Skeletal muscle tissue (tissue), 4 donors: ENCODE data around the gene CSNK2B. TPM values are rescaled to one million over a fixed set of nuclear protein-coding genes. Genes with fewer than 3 reads are reported as not detected.

Source experiments
- H3K27ac ChIP-seq: one replicate; pipeline ENCODE4 v1.7.0; 2013; ENCODE audit warnings: mild to moderate bottlenecking, low read depth, low read length, inconsistent platforms
- H3K27me3 ChIP-seq, 3 donors: one replicate each; pipeline ENCODE4 v1.7.0; 2013; ENCODE audit warnings: low read length in 3 of 3; ENCODE audit not compliant: control insufficient read depth in 3 of 3, insufficient read depth in 3 of 3
- H3K36me3 ChIP-seq, 3 donors: one replicate each; pipeline ENCODE4 v1.7.0; 2013; ENCODE audit warnings: low read length in 3 of 3; ENCODE audit not compliant: control insufficient read depth in 3 of 3, insufficient read depth in 3 of 3
- H3K4me1 ChIP-seq, 3 donors: one replicate each; pipeline ENCODE4 v1.7.0; 2013; ENCODE audit warnings: low read length in 3 of 3, mild to moderate bottlenecking in 3 of 3; ENCODE audit not compliant: control insufficient read depth in 3 of 3, insufficient read depth in 3 of 3
- H3K4me3 ChIP-seq, 3 donors: one replicate each; pipeline ENCODE4 v1.7.0; 2013; ENCODE audit warnings: low read length in 3 of 3
- H3K9ac ChIP-seq, 3 donors: one replicate each; pipeline ENCODE4 v1.7.0; 2013; ENCODE audit warnings: low read length in 3 of 3, mild to moderate bottlenecking in 3 of 3, moderate library complexity in 2 of 3, low read depth in 1 of 3
- H3K9me3 ChIP-seq, 3 donors: one replicate each; pipeline ENCODE4 v1.7.0; 2013; ENCODE audit warnings: low read length in 3 of 3; ENCODE audit not compliant: control insufficient read depth in 3 of 3
- total RNA-seq: library from RNA; depleted of rRNA; stranded (reverse); fragments of >200 nt; gene quantifications from one replicate; pipeline ENCODE4 v1.2.3, GENCODE V29; 2014
- donor health status: Osteomylitis.

The CSNK2B gene
- total RNA-seq, 1 donor from 2014 or later = 68.4 TPM

DNA sequence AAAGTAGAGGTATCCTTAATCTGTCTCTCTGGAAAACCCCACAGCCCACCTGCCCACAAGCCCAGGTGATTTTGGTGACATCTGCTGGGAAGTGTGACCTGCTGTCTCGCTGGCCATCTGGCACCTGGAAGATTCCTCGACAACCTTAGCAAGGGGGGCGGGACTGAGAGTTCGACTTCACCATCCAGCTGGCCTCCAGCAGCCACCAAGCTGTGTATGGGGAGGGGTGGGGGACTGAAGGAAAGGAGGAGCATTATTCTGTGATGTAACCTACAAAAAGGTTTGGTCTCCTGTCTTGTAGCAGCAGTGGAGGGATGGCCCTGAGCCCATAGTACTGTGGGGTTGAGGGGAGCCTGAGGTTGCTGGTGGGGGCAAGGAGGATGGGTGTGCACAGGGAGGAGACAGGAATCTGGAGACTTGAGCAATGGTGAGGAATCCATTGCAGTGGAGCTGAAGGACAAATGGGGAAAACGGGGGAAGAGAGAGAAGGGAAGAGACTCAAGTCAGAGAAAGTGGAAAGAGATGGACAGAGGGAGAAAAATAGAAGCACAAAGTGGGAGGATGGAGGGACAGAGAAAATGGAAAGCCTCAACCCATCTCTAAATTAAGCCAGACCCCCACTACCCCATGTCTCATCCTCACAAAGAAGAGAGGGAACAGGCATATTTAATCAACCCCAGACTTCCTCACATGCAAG is 44.8 kb downstream of the CSNK2B start:
- Histone ChIP-seq H3K9ac (no peak overlapping the region), H3K9me3 (no peaks in the 10 kb centered on the region), H3K27me3 (peaks cover 0 to 5% (median 0%) of the 10 kb centered on the region in 3 donors), H3K4me3 (no peak overlapping the region), H3K36me3 (no peaks in the 10 kb centered on the region), H3K27ac (no peak overlapping the region), H3K4me1 (peaks cover 0 to 5% (median 0%) of the 10 kb centered on the region in 3 donors)

DNA sequence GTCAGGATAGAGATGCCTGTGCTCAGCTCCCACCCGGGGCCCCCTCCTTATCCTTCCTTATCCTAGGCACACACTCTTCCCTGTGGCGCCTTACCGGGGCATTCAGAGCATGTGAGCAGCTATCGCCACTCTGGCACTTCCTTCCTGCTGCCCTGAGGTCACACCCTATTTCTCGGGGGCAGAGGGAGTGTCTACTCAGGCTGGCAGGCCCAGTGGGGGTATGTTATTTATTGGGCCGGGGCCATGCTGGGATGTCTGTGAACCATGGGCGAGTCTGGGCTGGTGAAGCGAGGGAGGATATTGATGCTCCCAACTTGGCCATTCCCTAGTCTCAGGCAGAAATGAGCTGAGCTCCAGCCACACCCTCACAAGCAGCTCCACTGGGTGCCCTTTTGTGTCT is 45.4 kb downstream of the CSNK2B start:
- H3K27ac ChIP-seq = no peak overlapping the region
- no peaks in the 10 kb centered on the region for H3K9me3 ChIP-seq
- H3K9ac ChIP-seq = no peak overlapping the region
- no peak overlapping the region for H3K4me3 ChIP-seq
- peaks cover 0 to 5% (median 0%) of the 10 kb centered on the region in 3 donors for H3K4me1 ChIP-seq
- no peaks in the 10 kb centered on the region for H3K36me3 ChIP-seq
- peaks cover 0 to 5% (median 0%) of the 10 kb centered on the region in 3 donors for H3K27me3 ChIP-seq

DNA sequence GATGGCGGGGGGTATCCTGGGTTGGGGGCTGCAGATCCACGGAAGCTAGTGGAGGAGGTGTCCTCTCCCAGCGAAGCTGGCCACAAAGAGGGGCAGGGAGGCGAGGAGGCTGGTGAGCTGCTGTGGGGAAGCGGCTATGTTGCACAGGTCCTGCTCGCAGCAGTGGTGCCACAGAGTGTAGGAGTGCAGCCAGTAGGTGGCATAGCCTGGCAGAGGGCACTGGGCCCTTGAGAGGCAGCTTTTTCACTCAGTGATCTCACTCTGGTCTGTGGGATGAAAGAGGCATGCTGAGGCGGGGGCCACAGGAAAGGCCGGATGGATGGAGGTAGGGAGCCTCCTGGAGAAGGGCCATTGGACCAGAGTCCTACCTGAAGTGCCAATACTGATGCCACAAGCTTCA is 46.4 kb downstream of the CSNK2B start:
- Histone ChIP-seq H3K36me3 (no peaks in the 10 kb centered on the region), H3K9ac (no peak overlapping the region), H3K4me3 (no peak overlapping the region), H3K4me1 (peaks cover 0 to 5% (median 0%) of the 10 kb centered on the region in 3 donors), H3K27me3 (peaks cover 0 to 5% (median 0%) of the 10 kb centered on the region in 3 donors), H3K9me3 (no peaks in the 10 kb centered on the region), H3K27ac (no peak overlapping the region)

DNA sequence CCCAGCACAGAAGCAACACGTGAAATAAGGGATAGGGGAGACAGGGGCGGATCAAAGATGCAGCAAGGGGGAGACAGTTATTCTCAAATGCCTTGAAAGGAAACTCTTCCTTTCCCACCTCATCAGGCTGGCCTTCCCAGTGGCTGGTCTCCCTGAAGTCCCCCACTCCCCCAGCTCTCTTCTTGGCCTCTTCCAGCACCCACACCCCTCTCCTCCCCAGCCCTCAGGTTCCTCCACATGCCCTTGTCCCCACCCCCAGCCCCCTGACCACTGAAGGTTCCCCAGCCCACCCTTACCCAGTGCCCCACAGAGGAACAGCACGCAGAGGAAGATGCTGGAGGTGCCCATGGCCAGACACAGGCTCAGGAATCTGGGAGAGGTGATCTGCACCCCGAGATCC is 47.6 kb downstream of the CSNK2B start:
- Histone ChIP-seq H3K4me1 (peaks cover 0 to 5% (median 0%) of the 10 kb centered on the region in 3 donors), H3K9ac (no peak overlapping the region), H3K9me3 (no peaks in the 10 kb centered on the region), H3K27me3 (peaks cover 0 to 5% (median 0%) of the 10 kb centered on the region in 3 donors), H3K27ac (no peak overlapping the region), H3K4me3 (no peak overlapping the region), H3K36me3 (no peaks in the 10 kb centered on the region)

DNA sequence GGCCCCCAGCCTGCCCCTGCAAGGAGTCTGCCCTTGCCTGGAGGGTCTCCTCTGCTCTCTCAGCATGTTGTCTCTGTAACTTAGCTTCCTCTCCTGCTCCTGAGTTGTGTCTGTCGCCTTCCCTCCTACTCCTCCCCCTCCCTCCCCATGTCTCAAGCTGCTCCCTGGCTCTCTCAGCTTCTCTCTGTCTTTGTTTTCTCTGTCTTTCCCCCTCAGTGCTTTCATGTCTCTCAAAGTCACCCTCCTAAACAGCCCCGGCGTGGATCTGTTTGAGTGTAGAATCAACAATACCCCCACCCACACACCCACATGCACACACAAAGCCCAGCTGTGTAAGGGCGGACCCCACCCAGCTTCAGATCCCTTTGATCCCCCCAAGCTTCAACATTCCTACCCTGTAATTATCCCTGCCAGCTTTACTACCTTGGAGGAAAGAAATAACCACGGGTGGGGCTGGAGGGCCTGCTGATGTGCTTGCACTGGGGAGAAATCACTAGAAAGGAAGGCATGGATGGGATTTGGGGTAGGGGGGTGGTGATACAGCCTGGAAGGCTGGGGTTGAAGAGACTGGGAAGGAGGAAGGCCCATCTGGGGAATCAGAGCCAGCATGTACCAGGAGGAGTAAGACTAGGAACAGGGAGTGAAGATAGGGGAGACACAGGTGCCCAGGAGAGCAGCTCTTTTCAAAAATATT is 48.3 kb downstream of the CSNK2B start:
- Histone ChIP-seq H3K9me3 (no peaks in the 10 kb centered on the region), H3K9ac (no peak overlapping the region), H3K27me3 (peaks cover 0 to 5% (median 0%) of the 10 kb centered on the region in 3 donors), H3K4me1 (peaks cover 0 to 5% (median 0%) of the 10 kb centered on the region in 3 donors), H3K27ac (no peak overlapping the region), H3K4me3 (no peak overlapping the region), H3K36me3 (no peaks in the 10 kb centered on the region)

DNA sequence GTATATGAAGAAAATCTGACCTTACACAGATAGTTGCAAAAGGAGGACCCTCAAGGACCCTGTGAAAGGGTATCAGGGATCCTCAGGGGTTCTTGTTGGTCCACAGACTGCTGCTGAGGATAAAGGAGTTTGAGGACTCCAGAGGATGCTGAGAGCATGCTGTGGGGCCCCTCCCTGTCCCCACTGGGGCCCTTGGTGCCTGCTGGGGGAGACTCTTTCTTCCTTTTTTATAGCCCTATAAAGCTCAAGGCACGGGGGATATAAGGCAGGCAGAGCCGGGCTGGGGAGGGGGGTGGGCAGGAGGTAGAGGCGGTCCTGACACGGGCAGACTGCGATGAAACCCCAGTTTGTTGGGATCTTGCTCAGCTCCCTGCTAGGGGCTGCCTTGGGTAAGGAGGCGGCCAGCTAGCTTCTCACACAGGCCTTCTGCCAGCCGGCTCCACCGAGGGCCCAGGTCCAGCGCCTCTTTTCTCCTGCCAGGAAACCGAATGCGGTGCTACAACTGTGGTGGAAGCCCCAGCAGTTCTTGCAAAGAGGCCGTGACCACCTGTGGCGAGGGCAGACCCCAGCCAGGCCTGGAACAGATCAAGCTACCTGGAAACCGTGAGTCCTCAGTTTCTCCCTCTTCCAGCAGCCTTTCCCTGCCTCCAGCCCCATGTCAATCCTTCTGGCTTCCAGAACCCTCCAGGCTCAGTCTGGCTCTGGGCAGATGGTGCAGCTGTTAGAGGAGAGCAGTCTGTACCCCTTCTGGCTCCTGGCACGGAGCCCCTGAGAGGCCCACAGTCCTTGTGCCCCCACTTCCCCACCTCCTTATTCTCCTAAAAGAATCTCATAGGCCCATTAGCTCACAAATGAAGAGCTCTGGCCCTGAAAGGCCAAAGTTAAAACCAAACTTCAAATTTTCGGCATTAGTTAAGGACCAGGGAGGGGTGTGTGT is 49.4 kb downstream of the CSNK2B start, which contains the start of gene LY6G6D:
LY6G6D (plus strand) TSS at position 327 of the 937 bp plus-strand sequence; CDS start at position 335, 8 bp downstream.
- Histone ChIP-seq H3K27ac (no peak within 1 kb of the TSS), H3K9me3 (no peaks in the 10 kb centered on the region), H3K36me3 (no peaks in the 10 kb centered on the region), H3K4me3 (no peak within 1 kb of the TSS), H3K27me3 (peaks cover 0 to 5% (median 0%) of the 10 kb centered on the region in 3 donors), H3K4me1 (peaks cover 0 to 5% (median 0%) of the 10 kb centered on the region in 3 donors), H3K9ac (no peak within 1 kb of the TSS)

DNA sequence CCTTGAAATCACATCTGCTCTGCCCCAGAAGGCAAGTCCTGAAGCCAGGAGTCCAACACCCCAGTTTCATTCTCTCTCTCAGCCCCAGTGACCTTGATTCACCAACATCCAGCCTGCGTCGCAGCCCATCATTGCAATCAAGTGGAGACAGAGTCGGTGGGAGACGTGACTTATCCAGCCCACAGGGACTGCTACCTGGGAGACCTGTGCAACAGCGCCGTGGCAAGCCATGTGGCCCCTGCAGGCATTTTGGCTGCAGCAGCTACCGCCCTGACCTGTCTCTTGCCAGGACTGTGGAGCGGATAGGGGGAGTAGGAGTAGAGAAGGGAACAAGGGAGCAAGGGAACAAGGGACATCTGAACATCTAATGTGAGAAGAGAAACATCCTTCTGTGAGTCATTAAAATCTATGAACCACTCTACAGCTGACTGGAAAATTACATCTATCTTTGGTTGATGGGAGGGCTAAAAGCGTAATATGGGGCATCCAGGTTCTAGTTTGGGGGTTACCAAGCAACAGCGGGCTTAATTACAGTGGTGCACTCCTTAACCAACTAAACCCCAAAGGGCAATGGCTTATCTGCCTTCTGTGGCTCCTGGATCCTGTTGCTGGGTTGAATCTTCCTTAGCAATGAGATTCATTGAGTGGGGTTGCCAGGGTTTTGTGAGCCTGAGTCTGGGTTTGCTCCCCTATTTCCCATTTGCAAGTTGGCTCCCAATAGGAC is 51.8 kb downstream of the CSNK2B start:
- Histone ChIP-seq H3K4me1 (peaks cover 0 to 5% (median 0%) of the 10 kb centered on the region in 3 donors), H3K4me3 (no peak overlapping the region), H3K36me3 (no peaks in the 10 kb centered on the region), H3K9me3 (no peaks in the 10 kb centered on the region), H3K9ac (no peak overlapping the region), H3K27me3 (no peaks in the 10 kb centered on the region), H3K27ac (no peak overlapping the region)

DNA sequence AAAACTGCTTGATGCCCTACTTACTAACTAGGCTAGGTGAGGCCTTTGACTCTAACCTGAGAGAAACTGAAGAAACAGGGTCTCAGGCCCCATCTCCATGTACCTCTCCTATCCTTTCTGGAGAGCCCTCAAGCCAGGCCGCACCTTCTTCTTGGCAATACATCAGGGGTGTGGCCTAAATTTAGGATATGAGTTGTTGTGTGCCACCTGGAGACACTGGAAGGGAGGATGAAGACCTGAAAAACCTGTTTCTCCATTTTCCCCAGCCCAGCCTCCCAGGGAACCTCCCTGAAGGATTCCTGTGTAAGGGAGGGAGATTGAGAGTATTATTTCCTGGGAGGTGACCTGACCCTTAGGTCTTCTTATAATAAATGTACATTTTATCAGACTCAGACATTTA is 52.4 kb downstream of the CSNK2B start:
- H3K36me3 ChIP-seq = no peaks in the 10 kb centered on the region
- no peak overlapping the region for H3K27ac ChIP-seq
- H3K9ac ChIP-seq = no peak overlapping the region
- peaks cover 0 to 5% (median 0%) of the 10 kb centered on the region in 3 donors for H3K4me1 ChIP-seq
- no peaks in the 10 kb centered on the region for H3K27me3 ChIP-seq
- H3K4me3 ChIP-seq = no peak overlapping the region
- H3K9me3 ChIP-seq = no peaks in the 10 kb centered on the region

DNA sequence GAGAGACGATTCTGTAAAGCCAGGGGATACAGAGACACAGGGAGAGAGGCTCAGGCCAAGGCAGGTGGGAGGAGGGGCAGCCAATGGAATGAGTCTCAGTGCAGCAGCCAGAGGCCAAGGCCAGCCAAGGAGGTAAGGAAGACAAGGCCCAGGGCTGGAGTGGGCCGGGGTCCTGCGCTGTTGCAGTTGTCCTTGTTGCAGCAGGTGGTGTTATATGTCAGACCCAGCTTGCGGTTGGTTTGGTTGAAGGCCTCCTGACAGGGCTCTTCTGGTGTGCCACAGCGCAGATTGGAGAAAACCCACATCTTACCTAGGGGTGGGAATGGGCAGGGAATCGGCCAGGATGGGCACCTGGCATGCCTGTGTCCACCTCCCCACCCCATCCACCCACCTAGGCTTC is 53.1 kb downstream of the CSNK2B start:
- H3K36me3 ChIP-seq = no peaks in the 10 kb centered on the region
- H3K9me3 ChIP-seq = no peaks in the 10 kb centered on the region
- no peak overlapping the region for H3K27ac ChIP-seq
- no peaks in the 10 kb centered on the region for H3K27me3 ChIP-seq
- H3K9ac ChIP-seq = no peak overlapping the region
- H3K4me3 ChIP-seq = no peak overlapping the region
- peaks cover 0 to 5% (median 0%) of the 10 kb centered on the region in 3 donors for H3K4me1 ChIP-seq
